Suprapubic skin (tissue), 4 donors: ENCODE data around the gene SLC22A23.

ENCODE experiments used
- EP300 ChIP-seq: sonication (generic); formaldehyde crosslinking; IDR thresholded peaks from one replicate; pipeline ENCODE4 v1.6.1; 2017; ENCODE audit warnings: antibody characterized with exemption
- POLR2A ChIP-seq, 2 donors: fragments of 450-650 bp; IDR thresholded peaks; one replicate each; pipeline ENCODE4 v1.6.1; 2017; ENCODE audit warnings: antibody characterized with exemption in 2 of 2, mild to moderate bottlenecking in 2 of 2, moderate library complexity in 2 of 2
- POLR2AphosphoS5 ChIP-seq, 3 donors: sonication (generic); formaldehyde crosslinking; IDR thresholded peaks; one replicate each; pipeline ENCODE4 v1.6.1; 2017; ENCODE audit warnings: antibody characterized with exemption in 3 of 3
- TF ChIP-seq, protein P1 (sequence below), 2 donors: fragments of 200-600 bp in 1 of 2; fragments of 450-650 bp in 1 of 2; sonication (generic) in 1 of 2; IDR thresholded peaks; one replicate each; pipeline ENCODE4 v1.5.1; 2016 to 2019; ENCODE audit warnings: antibody characterized with exemption in 2 of 2, mild to moderate bottlenecking in 1 of 2, moderate library complexity in 1 of 2

DNA sequence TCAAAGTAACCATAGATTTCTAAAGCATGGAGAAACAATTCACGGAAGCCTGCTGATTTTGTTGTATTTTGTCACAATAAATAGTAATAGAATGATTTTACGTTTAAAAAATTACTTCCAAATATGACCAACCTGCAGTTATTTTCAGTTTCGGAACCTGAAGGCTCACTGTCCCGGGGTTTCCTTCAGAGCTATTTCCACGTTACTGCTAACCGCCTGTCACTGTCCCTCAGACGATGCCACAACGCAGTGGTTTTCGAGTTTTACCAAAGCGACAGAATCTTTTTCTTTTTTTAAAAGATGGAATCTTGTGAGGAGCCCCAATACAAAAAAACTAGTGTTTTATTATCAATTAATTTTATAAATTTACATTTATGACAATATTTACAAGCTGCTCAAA is 157.6 kb downstream of the SLC22A23 start:
- TF ChIP-seq, protein P1, sequence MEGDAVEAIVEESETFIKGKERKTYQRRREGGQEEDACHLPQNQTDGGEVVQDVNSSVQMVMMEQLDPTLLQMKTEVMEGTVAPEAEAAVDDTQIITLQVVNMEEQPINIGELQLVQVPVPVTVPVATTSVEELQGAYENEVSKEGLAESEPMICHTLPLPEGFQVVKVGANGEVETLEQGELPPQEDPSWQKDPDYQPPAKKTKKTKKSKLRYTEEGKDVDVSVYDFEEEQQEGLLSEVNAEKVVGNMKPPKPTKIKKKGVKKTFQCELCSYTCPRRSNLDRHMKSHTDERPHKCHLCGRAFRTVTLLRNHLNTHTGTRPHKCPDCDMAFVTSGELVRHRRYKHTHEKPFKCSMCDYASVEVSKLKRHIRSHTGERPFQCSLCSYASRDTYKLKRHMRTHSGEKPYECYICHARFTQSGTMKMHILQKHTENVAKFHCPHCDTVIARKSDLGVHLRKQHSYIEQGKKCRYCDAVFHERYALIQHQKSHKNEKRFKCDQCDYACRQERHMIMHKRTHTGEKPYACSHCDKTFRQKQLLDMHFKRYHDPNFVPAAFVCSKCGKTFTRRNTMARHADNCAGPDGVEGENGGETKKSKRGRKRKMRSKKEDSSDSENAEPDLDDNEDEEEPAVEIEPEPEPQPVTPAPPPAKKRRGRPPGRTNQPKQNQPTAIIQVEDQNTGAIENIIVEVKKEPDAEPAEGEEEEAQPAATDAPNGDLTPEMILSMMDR (IDR thresholded peaks at IDR 0.05) = no peak
- TF ChIP-seq POLR2A (IDR thresholded peaks at IDR 0.05) = no peak
- no peak for TF ChIP-seq POLR2AphosphoS5 (IDR thresholded peaks at IDR 0.05)
- no peak for TF ChIP-seq EP300
